PC-3 (cell line): ENCODE measurements around the gene AGAP9. TPM values are rescaled to one million over a fixed set of nuclear protein-coding genes. Genes with fewer than 3 reads are reported as not detected.
"Not testable (repeated sequence)": the region's sequence is repeated elsewhere in the genome, so short reads cannot be mapped to it uniquely, and the experiment has no call there.

ENCODE experiments used
- ATAC-seq: fragments of 200-7000 bp; cut with Tn5 transposase; 2 replicates; pipeline ENCODE4 v1.9.1; 2020; ENCODE audit warnings: mild to moderate bottlenecking, moderate library complexity
- BruUV-seq: library from RNA; stranded (reverse); fragments of 400-500 nt; replicated peaks from 2 replicates; lab custom pipeline; 2021; lab: Mats Ljungman, UMichigan
- CTCF ChIA-PET: fragments of 300-600 bp; sonication (Branson Sonifier 250); formaldehyde crosslinking; loops from one replicate; lab custom pipeline; 2022; ENCODE audit warnings: antibody characterized with exemption; lab: Charles Lee
- POLR2A ChIA-PET: fragments of 300-600 bp; sonication (Branson Sonifier 250); formaldehyde crosslinking; loops from one replicate; lab custom pipeline; 2022; ENCODE audit warnings: antibody characterized with exemption; ENCODE audit not compliant: unreplicated experiment; lab: Charles Lee
- DNase-seq: peaks from one replicate; pipeline ENCODE4 v3.0.0-alpha.2; 2015
- H2AFZ ChIP-seq: fragments of 300-600 bp; sonication (generic); 2 replicates; pipeline ENCODE4 v1.6.0; 2016; ENCODE audit warnings: antibody characterized with exemption, low read length
- H3F3A ChIP-seq: fragments of 300-600 bp; sonication (generic); one replicate; pipeline ENCODE4 v1.6.0; 2017; ENCODE audit warnings: antibody characterized with exemption, low read length, control low read depth, mild to moderate bottlenecking; ENCODE audit not compliant: unreplicated experiment
- H3K27ac ChIP-seq: fragments of 300-600 bp; sonication (generic); 2 replicates; pipeline ENCODE4 v1.5.1; 2016; ENCODE audit warnings: mild to moderate bottlenecking, low read length
- H3K27me3 ChIP-seq: fragments of 300-600 bp; sonication (generic); 2 replicates; pipeline ENCODE4 v1.6.1; 2016; ENCODE audit warnings: low read length, mixed read lengths
- H3K36me3 ChIP-seq: fragments of 300-600 bp; sonication (generic); 2 replicates; pipeline ENCODE4 v1.6.1; 2016; ENCODE audit warnings: low read depth, mixed run types, low read length, mixed read lengths
- H3K4me1 ChIP-seq: fragments of 300-600 bp; sonication (generic); 2 replicates; pipeline ENCODE4 v1.5.1; 2016; ENCODE audit warnings: low read length; ENCODE audit not compliant: insufficient read depth
- H3K4me2 ChIP-seq: fragments of 300-600 bp; sonication (generic); 2 replicates; pipeline ENCODE4 v1.6.0; 2016; ENCODE audit warnings: low read length
- H3K4me3 ChIP-seq: fragments of 300-600 bp; sonication (generic); 2 replicates; pipeline ENCODE4 v1.5.1; 2016; ENCODE audit warnings: mild to moderate bottlenecking, low read length, mixed read lengths
- H3K79me2 ChIP-seq: fragments of 300-600 bp; sonication (generic); 2 replicates; pipeline ENCODE4 v1.6.1; 2017; ENCODE audit warnings: low read length, mixed read lengths
- H3K9ac ChIP-seq: fragments of 300-600 bp; sonication (generic); 2 replicates; pipeline ENCODE4 v1.6.0; 2016; ENCODE audit warnings: mild to moderate bottlenecking, low read length
- H3K9me2 ChIP-seq: fragments of 300-600 bp; sonication (generic); replicated peaks from 2 replicates; pipeline ENCODE4 v1.6.1; 2016; ENCODE audit warnings: mixed run types, low read length, mixed read lengths
- H3K9me3 ChIP-seq: fragments of 300-600 bp; sonication (generic); 2 replicates; pipeline ENCODE4 v1.6.1; 2016; ENCODE audit warnings: low read length, mixed read lengths
- H4K20me1 ChIP-seq: fragments of 300-600 bp; sonication (generic); 2 replicates; pipeline ENCODE4 v1.6.1; 2016; ENCODE audit warnings: low read length, mixed read lengths
- intact Hi-C: fragments of 100-400 bp; cut with micrococcal nuclease; formaldehyde crosslinking; loops from 2 replicates; pipeline ENCODE4 v1.9.0; 2023
- total RNA-seq: library from RNA; depleted of rRNA; stranded (reverse); fragments of >200 nt; gene quantifications from 2 replicates; pipeline ENCODE4 v1.2.3, GENCODE V29; 2014

Gene AGAP9
- total RNA-seq, 1 experiment from 2014 or later, result 7.1 TPM

DNA sequence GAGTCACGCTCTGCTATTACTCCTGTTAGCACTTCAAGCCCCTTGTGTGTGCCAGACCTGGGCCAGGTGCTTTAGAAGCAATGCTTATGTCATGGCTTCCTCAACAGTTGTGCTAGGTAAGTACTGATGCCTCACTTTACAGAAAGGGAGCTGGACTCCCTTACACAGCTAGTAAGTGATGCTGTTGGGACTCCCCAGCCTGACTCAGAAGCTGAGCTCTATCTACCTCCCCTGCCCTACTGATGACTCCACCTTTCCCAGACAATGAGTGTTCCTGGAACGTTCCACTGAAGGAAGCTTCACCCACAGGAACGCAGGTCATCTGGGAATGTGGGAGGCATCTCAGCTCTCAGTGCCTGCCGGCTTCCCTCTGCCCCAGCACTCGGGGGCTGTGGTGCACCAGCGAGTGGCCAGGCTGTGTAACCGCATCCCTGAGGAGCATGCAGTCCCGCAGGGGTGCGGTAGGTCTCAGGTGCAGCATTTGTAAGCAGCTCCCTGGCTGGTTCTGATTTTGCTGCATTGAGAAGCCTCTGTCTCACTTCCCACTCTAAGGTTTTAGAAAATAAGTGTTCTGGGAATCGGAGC is 42.2 kb downstream of the AGAP9 start:
- H4K20me1 ChIP-seq, POLR2A ChIA-PET, H3K79me2 ChIP-seq, H3K4me2 ChIP-seq, H3K9me3 ChIP-seq, BruUV-seq, H3K9ac ChIP-seq, H3K27me3 ChIP-seq, intact Hi-C loops, CTCF ChIA-PET, H2AFZ ChIP-seq, H3K4me3 ChIP-seq, H3K4me1 ChIP-seq, H3F3A ChIP-seq, H3K36me3 ChIP-seq, H3K9me2 ChIP-seq: not testable (repeated sequence)
- peak overlapping the region; percentile 61 for H3K27ac ChIP-seq
- DNase-seq (peak; percentile 61), ATAC-seq (peak; percentile 87)

- not testable (repeated sequence) for H3K27ac ChIP-seq, H3K9me3 ChIP-seq
Measured at GRCh38 chr10:47480133-47480532, 43.3 kb downstream of the AGAP9 start.

GRCh38 chr10:47478114-47478513 is 45.3 kb downstream of the AGAP9 start:
- ATAC-seq, H3K4me3 ChIP-seq, H3K4me2 ChIP-seq, intact Hi-C loops, DNase-seq, H3K27me3 ChIP-seq, H3K9me3 ChIP-seq, H3K36me3 ChIP-seq, CTCF ChIA-PET, H3F3A ChIP-seq, H4K20me1 ChIP-seq, POLR2A ChIA-PET, H3K9ac ChIP-seq, H3K27ac ChIP-seq, BruUV-seq, H3K9me2 ChIP-seq, H3K79me2 ChIP-seq, H2AFZ ChIP-seq, H3K4me1 ChIP-seq: not testable (repeated sequence)

More at GRCh38 chr10:47480133-47480532, 43.3 kb downstream of the AGAP9 start:
- H3K27me3 ChIP-seq, H3K36me3 ChIP-seq, H3K9ac ChIP-seq, H4K20me1 ChIP-seq, H3K4me1 ChIP-seq, ATAC-seq, H3K4me3 ChIP-seq, intact Hi-C loops, DNase-seq, H3F3A ChIP-seq, CTCF ChIA-PET, H3K4me2 ChIP-seq, H2AFZ ChIP-seq, BruUV-seq, POLR2A ChIA-PET, H3K79me2 ChIP-seq, H3K9me2 ChIP-seq: not testable (repeated sequence)

DNA sequence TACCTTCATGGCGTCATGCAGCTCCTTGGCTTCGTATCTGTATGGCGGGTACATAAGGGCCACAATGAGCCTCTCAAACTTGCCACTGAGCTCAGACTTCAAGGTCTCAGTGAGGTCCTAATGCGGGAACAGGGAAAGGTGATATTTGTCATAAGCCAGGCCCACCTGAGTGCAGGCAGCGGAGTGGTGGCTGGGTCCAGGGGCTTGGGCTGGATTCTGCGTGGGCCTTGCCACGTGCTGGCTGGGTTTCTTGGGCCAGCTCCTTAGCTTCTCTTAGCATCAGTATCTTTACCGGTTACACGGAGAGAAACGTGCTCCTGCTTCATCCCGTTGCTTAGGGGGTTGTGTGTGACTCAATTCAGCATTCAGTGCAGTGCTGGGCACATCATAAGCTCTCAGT is 46.4 kb downstream of the AGAP9 start:
- H3K9me3 ChIP-seq, H3K27ac ChIP-seq, BruUV-seq, DNase-seq, H3K79me2 ChIP-seq, CTCF ChIA-PET, H2AFZ ChIP-seq, H3F3A ChIP-seq, H3K4me1 ChIP-seq, H3K27me3 ChIP-seq, POLR2A ChIA-PET, H4K20me1 ChIP-seq, H3K4me2 ChIP-seq, H3K36me3 ChIP-seq, H3K9me2 ChIP-seq, H3K9ac ChIP-seq, H3K4me3 ChIP-seq, ATAC-seq, intact Hi-C loops: not testable (repeated sequence)

DNA sequence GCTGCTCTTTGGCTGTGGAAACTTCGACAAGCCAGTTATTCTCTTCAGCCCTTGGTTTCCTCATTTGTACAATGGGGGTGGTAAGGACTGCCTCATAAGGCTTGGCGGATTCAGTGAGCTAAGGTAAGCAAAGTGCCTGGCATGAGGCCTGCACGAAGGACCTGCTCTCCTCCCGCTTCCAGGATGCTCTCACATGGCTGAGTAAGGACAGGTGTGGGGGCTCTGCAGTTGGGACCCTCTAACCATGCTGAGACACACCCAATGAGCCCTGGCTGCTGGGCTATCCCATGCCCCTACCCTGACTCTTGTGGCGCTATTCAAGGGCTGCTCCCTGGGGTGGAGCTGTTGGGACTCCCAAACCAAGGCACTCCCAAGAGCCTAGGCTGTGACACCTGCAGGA is 48.3 kb downstream of the AGAP9 start:
- H3K9me2 ChIP-seq, intact Hi-C loops, H3K4me3 ChIP-seq, H3K36me3 ChIP-seq, BruUV-seq, H2AFZ ChIP-seq, ATAC-seq, H3K27ac ChIP-seq, CTCF ChIA-PET, H3K79me2 ChIP-seq, POLR2A ChIA-PET, H4K20me1 ChIP-seq, H3K4me2 ChIP-seq, H3K27me3 ChIP-seq, DNase-seq, H3F3A ChIP-seq, H3K9ac ChIP-seq, H3K4me1 ChIP-seq, H3K9me3 ChIP-seq: not testable (repeated sequence)

DNA sequence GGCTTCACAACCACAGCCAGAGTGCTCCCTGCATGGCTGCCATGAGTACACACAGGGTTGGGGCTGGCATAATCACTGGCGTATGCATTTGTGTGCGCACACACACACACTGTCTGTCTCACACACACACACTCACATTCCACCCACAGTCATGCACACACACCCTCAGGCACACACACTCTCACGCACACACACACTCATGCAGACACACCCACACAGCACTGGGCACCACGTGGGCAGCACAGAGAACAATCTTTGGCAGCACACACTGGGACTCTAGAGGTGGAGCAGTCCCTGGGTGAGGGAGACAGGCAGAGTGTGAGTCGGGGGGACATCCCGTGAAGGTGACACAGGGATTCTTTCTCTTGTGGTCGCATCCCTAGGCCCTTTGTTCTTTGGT is 49.9 kb downstream of the AGAP9 start:
- H3K4me2 ChIP-seq, H3K4me1 ChIP-seq, CTCF ChIA-PET, H3K4me3 ChIP-seq, ATAC-seq, H3K27me3 ChIP-seq, H4K20me1 ChIP-seq, H3F3A ChIP-seq, H3K9me3 ChIP-seq, H3K9me2 ChIP-seq, H3K9ac ChIP-seq, DNase-seq, intact Hi-C loops, H3K79me2 ChIP-seq, POLR2A ChIA-PET, BruUV-seq, H3K27ac ChIP-seq, H3K36me3 ChIP-seq, H2AFZ ChIP-seq: not testable (repeated sequence)

- H4K20me1 ChIP-seq, intact Hi-C loops, H3K9me3 ChIP-seq, H3K4me1 ChIP-seq, CTCF ChIA-PET, H3F3A ChIP-seq, H3K36me3 ChIP-seq, H3K9ac ChIP-seq, POLR2A ChIA-PET, BruUV-seq, DNase-seq, H3K9me2 ChIP-seq, H3K79me2 ChIP-seq, H3K4me3 ChIP-seq, H3K27ac ChIP-seq, H3K27me3 ChIP-seq, H2AFZ ChIP-seq, H3K4me2 ChIP-seq: not testable (repeated sequence)
- ATAC-seq, result peak; percentile 64
Measured at GRCh38 chr10:47472647-47473046, 50.8 kb downstream of the AGAP9 start.
